Subcutaneous adipose tissue (tissue), 4 donors: ENCODE measurements around the gene CDK9. TPM values are rescaled to one million over a fixed set of nuclear protein-coding genes. Genes with fewer than 3 reads are reported as not detected.

Experiments
- CTCF ChIP-seq: fragments of 450-650 bp; IDR thresholded peaks from one replicate; pipeline ENCODE4 v1.5.1; 2016; ENCODE audit warnings: low read depth, mild to moderate bottlenecking, control low read depth, antibody characterized with exemption, moderate library complexity
- total RNA-seq, 4 donors: library from RNA; depleted of rRNA; stranded (reverse); fragments of >200 nt; gene quantifications; one replicate each; pipeline ENCODE4 v1.1.0, GENCODE V29; 2016

CDK9 gene
- total RNA-seq, 4 donors from 2014 or later = 44.0 to 91.4 (median 56.2) TPM

- no peak for TF ChIP-seq CTCF
These were observed 17.0 kb downstream of the CDK9 start, which contains the start of gene FPGS for GRCh38 chr9:127802576-127803443. Gene FPGS, plus strand, starts transcription at chr9:127802882. Its CDS starts 43 bp downstream, at chr9:127802925.

- no peak for TF ChIP-seq CTCF
These were observed 17.9 kb downstream of the CDK9 start for GRCh38 chr9:127803507-127804352.

- no peak for TF ChIP-seq CTCF
These were observed 19.8 kb downstream of the CDK9 start for GRCh38 chr9:127805620-127806019.

- TF ChIP-seq CTCF = no peak
These were observed 21.0 kb downstream of the CDK9 start for GRCh38 chr9:127806871-127807270.

GRCh38 chr9:127808347-127809001, 22.6 kb downstream of the CDK9 start:
- TF ChIP-seq CTCF = no peak

- TF ChIP-seq CTCF = no peak
These were observed 23.2 kb downstream of the CDK9 start for GRCh38 chr9:127809002-127809539.
